HG02798 (cell line): Measurements from ENCODE around the gene ARHGEF40.

Experiments
- ATAC-seq: cut with Tn5 transposase; IDR thresholded peaks from one replicate; pipeline ENCODE4 v1.9.1; 2021; ENCODE audit warnings: mild to moderate bottlenecking; ENCODE audit not compliant: unreplicated experiment, poor library complexity

Gene ARHGEF40

GRCh38 chr14:21058903-21059302 is 11.2 kb upstream of the ARHGEF40 start:
- no peak for ATAC-seq

GRCh38 chr14:21059842-21060613 is 10.1 kb upstream of the ARHGEF40 start:
- ATAC-seq, result no peak

GRCh38 chr14:21060614-21061346 is 9.3 kb upstream of the ARHGEF40 start:
- ATAC-seq, result no peak

- ATAC-seq, result no peak
Measured at GRCh38 chr14:21061347-21061668, 8.8 kb upstream of the ARHGEF40 start.

- no peak for ATAC-seq
Measured at GRCh38 chr14:21063479-21063878, 6.6 kb upstream of the ARHGEF40 start.

GRCh38 chr14:21066882-21067502 is 3.1 kb upstream of the ARHGEF40 start:
- ATAC-seq, result no peak

GRCh38 chr14:21068521-21069387 is 1.4 kb upstream of the ARHGEF40 start:
- ATAC-seq, result no peak

GRCh38 chr14:21069388-21070082 is 569 bp upstream of the ARHGEF40 start:
- ATAC-seq, result no peak

GRCh38 chr14:21070610-21071224 is 613 bp downstream of the ARHGEF40 start:
- peak; percentile 7 for ATAC-seq

GRCh38 chr14:21071225-21072030 is 1.3 kb downstream of the ARHGEF40 start:
- ATAC-seq, result peak; percentile 69

GRCh38 chr14:21072031-21072473 is 1.9 kb downstream of the ARHGEF40 start:
- no peak for ATAC-seq

GRCh38 chr14:21072781-21073339 is 2.8 kb downstream of the ARHGEF40 start:
- ATAC-seq, result no peak

GRCh38 chr14:21073921-21074320 is 3.8 kb downstream of the ARHGEF40 start:
- no peak for ATAC-seq

- no peak for ATAC-seq
Measured at GRCh38 chr14:21074398-21075272, 4.5 kb downstream of the ARHGEF40 start.

GRCh38 chr14:21075719-21076437 is 5.8 kb downstream of the ARHGEF40 start:
- ATAC-seq, result no peak

GRCh38 chr14:21077672-21078071 is 7.6 kb downstream of the ARHGEF40 start:
- no peak for ATAC-seq

GRCh38 chr14:21078287-21078686 is 8.2 kb downstream of the ARHGEF40 start:
- no peak for ATAC-seq
